NCI-H226 (cell line): ENCODE measurements around the gene TEAD4.

ENCODE experiments used
- DNase-seq: peaks from one replicate; pipeline ENCODE4 v3.0.0-alpha.2; 2015

The TEAD4 gene

GRCh38 chr12:3003357-3003992 is 44.3 kb downstream of the TEAD4 start:
- DNase-seq, result no peak

- no peak for DNase-seq
These were observed 45.7 kb downstream of the TEAD4 start for GRCh38 chr12:3004655-3005565.

- DNase-seq, result no peak
These were observed 46.5 kb downstream of the TEAD4 start for GRCh38 chr12:3005736-3006135.

GRCh38 chr12:3009780-3010179 is 50.6 kb downstream of the TEAD4 start:
- DNase-seq, result no peak

GRCh38 chr12:3010214-3010930 is 51.2 kb downstream of the TEAD4 start:
- DNase-seq, result no peak

GRCh38 chr12:3012786-3013185 is 53.6 kb downstream of the TEAD4 start:
- no peak for DNase-seq

- DNase-seq, result no peak
These were observed 55.4 kb downstream of the TEAD4 start for GRCh38 chr12:3014641-3015040.

- DNase-seq, result no peak
These were observed 56.2 kb downstream of the TEAD4 start for GRCh38 chr12:3015356-3015755.

GRCh38 chr12:3016191-3016590 is 57.0 kb downstream of the TEAD4 start:
- DNase-seq, result no peak

- DNase-seq, result no peak
These were observed 58.1 kb downstream of the TEAD4 start for GRCh38 chr12:3017281-3017680.

GRCh38 chr12:3018284-3019004 is 59.2 kb downstream of the TEAD4 start:
- no peak for DNase-seq

- no peak for DNase-seq
These were observed 59.9 kb downstream of the TEAD4 start for GRCh38 chr12:3019005-3019680.

- DNase-seq, result no peak
These were observed 61.2 kb downstream of the TEAD4 start for GRCh38 chr12:3020399-3020798.

- no peak for DNase-seq
These were observed 61.7 kb downstream of the TEAD4 start for GRCh38 chr12:3020850-3021435.

GRCh38 chr12:3022411-3022810 is 63.2 kb downstream of the TEAD4 start:
- no peak for DNase-seq

- DNase-seq, result no peak
These were observed 63.8 kb downstream of the TEAD4 start for GRCh38 chr12:3022961-3023360.

- DNase-seq, result no peak
These were observed 68.9 kb downstream of the TEAD4 start for GRCh38 chr12:3028108-3028507.

- no peak for DNase-seq
These were observed 71.7 kb downstream of the TEAD4 start for GRCh38 chr12:3030821-3031429.

GRCh38 chr12:3032161-3032560 is 73.0 kb downstream of the TEAD4 start:
- no peak for DNase-seq

GRCh38 chr12:3032770-3033538 is 73.8 kb downstream of the TEAD4 start:
- no peak for DNase-seq

- DNase-seq, result no peak
These were observed 74.3 kb downstream of the TEAD4 start for GRCh38 chr12:3033539-3033867.
